ENCODE results near the gene MARCHF2. TPM values are rescaled to one million over a fixed set of nuclear protein-coding genes. Genes with fewer than 3 reads are reported as not detected.

Gene MARCHF2
- total RNA-seq, 4 donors from 2014 or later = 44.1 to 161 (median 62.8) TPM

DNA sequence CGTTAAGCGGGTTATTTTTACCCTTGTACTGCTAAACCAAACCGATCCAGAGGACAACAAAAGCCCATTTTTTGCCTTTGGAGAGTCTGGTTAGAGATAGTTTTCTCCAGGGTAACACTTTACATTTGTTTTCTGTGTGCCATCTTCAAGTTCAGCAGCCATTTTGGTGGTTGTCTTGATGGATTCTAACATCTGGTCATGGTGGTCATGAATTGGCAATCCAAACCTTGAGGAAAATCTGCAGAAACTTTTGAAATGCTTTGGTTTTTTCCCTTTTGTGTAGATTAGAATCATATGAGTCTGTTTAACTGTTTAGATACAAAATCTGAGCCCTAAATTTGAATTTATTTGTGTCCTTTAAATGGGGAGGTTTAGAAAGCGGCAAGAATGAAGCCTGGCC, 48.3 kb downstream of the MARCHF2 start:
- Histone ChIP-seq H3K27me3 (no peaks in the 10 kb centered on the region), H3K9me3 (no peaks in the 10 kb centered on the region), H3K27ac (peak overlapping the region in 1 of 2 donors; percentile 76), H3K4me3 (no peak overlapping the region), H3K36me3 (no peaks in the 10 kb centered on the region), H3K4me1 (peaks cover 10 to 11% of the 10 kb centered on the region in 2 donors)
- TF ChIP-seq POLR2A (IDR thresholded peaks at IDR 0.05) = no peak
- no peak for TF ChIP-seq CTCF (IDR thresholded peaks at IDR 0.05)
- intact Hi-C loops (cut with DNase I; ENCODE audit: low total_unique reads) = no loop called here
- DNase-seq = no peak

- Histone ChIP-seq H3K36me3 (no peaks in the 10 kb centered on the region), H3K4me3 (no peak overlapping the region), H3K4me1 (peaks cover 10% of the 10 kb centered on the region in 2 donors), H3K27ac (no peak overlapping the region), H3K27me3 (no peaks in the 10 kb centered on the region), H3K9me3 (no peaks in the 10 kb centered on the region)
- DNase-seq = no peak
- TF ChIP-seq CTCF (IDR thresholded peaks at IDR 0.05) = no peak
- no peak for TF ChIP-seq POLR2A (IDR thresholded peaks at IDR 0.05)
- intact Hi-C loops (cut with DNase I; ENCODE audit: low total_unique reads) = no loop called here
Measured at GRCh38 chr19:8461891-8462290, 48.8 kb downstream of the MARCHF2 start.

DNA sequence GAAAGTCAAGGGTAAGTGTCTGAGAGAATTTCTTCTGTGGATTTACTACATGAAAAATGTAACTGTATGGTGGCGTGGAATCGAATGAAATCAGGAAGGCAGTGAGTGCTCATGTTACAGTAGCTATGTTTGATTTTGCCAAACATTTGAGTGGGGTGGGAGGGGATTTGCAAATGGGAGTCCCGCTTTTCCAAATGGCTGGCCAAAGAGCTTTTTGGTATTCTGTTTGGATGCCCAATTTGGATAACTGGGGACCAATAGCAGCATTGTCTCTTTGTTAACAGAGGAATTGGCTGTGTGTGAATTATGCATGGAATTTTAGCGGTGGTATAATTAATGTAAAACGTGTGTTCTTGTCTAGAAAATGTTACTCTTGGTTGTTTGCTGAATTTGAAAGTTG, 49.5 kb downstream of the MARCHF2 start:
- H3K9me3 ChIP-seq = no peaks in the 10 kb centered on the region
- H3K27ac ChIP-seq = no peak overlapping the region
- TF ChIP-seq POLR2A (IDR thresholded peaks at IDR 0.05) (no peak), CTCF (IDR thresholded peaks at IDR 0.05) (no peak)
- DNase-seq = no peak
- H3K4me1 ChIP-seq = peaks cover 3 to 4% of the 10 kb centered on the region in 2 donors
- H3K27me3 ChIP-seq = no peaks in the 10 kb centered on the region
- intact Hi-C loops (cut with DNase I; ENCODE audit: low total_unique reads) = no loop called here
- H3K4me3 ChIP-seq = no peak overlapping the region
- H3K36me3 ChIP-seq = no peaks in the 10 kb centered on the region

DNA sequence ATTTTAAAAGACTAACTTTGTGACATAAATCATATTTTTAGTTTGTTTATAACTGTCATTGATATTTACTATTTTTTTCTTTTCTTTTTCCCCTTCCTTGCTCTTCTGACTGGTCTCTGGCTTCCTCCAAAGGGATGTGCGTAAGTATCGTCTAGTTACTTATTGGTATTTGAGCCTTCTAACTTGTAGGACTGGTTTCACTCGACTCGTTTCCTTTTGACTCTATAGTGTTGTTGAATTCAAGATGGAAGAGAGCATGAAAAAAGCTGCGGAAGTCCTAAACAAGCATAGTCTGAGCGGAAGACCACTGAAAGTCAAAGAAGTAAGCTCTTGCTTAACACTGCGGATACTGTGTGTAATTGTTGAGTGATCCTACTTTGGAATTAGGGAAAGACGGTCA, 50.3 kb downstream of the MARCHF2 start:
- Histone ChIP-seq H3K27ac (no peak overlapping the region), H3K4me1 (peaks cover 0 to 4% of the 10 kb centered on the region in 2 donors), H3K27me3 (no peaks in the 10 kb centered on the region), H3K9me3 (no peaks in the 10 kb centered on the region), H3K36me3 (no peaks in the 10 kb centered on the region), H3K4me3 (no peak overlapping the region)
- intact Hi-C loops (cut with DNase I; ENCODE audit: low total_unique reads) = no loop called here
- TF ChIP-seq POLR2A (IDR thresholded peaks at IDR 0.05) (no peak), CTCF (IDR thresholded peaks at IDR 0.05) (no peak)
- DNase-seq = no peak

- H3K27ac ChIP-seq = no peak overlapping the region
- TF ChIP-seq POLR2A (IDR thresholded peaks at IDR 0.05) = no peak
- no peak for TF ChIP-seq CTCF (IDR thresholded peaks at IDR 0.05)
- H3K27me3 ChIP-seq = no peaks in the 10 kb centered on the region
- no peak overlapping the region for H3K4me3 ChIP-seq
- H3K4me1 ChIP-seq = no peaks in the 10 kb centered on the region
- no peak for DNase-seq
- H3K36me3 ChIP-seq = no peaks in the 10 kb centered on the region
- intact Hi-C loops (cut with DNase I; ENCODE audit: low total_unique reads) = no loop called here
- no peaks in the 10 kb centered on the region for H3K9me3 ChIP-seq
Measured at GRCh38 chr19:8466018-8466417, 52.9 kb downstream of the MARCHF2 start.
